ENCODE results near the gene TMEM147. TPM values are rescaled to one million over a fixed set of nuclear protein-coding genes. Genes with fewer than 3 reads are reported as not detected.
A peak's percentile ranks its signal among the peaks of the same experiment; 100 is the strongest.

Gene TMEM147
- polyA plus RNA-seq, 2 of the 4 experiments (the other 2 are of a cell fraction): 282 to 335 TPM

GRCh38 chr19:35556025-35556590 lies 10.7 kb downstream of the TMEM147 start (continued):
- TF ChIP-seq POLR2AphosphoS2 (conservative IDR thresholded peaks at IDR 0.05; ENCODE audit: low read length) (no peak), MAZ (IDR thresholded peaks at IDR 0.05; ENCODE audit: borderline replicate concordance, low read depth, low read length) (no peak), FOSL2 (IDR thresholded peaks at IDR 0.05) (no peak), FOSL2 (CRISPR knock-in tag; IDR thresholded peaks at IDR 0.05) (no peak), E2F6 (IDR thresholded peaks at IDR 0.05; ENCODE audit: borderline replicate concordance, low read depth) (no peak), NPAS2 (CRISPR knock-in tag; IDR thresholded peaks at IDR 0.05; ENCODE audit: borderline replicate concordance) (no peak; the same call in 1 of the 2 replicates)

GRCh38 chr19:35556846-35557538 lies 11.6 kb downstream of the TMEM147 start:
- DNase-seq (ENCODE audit: low read depth in 1 of 2, low spot score in 1 of 2) (no peak), FAIRE-seq (no peak), ATAC-seq (no peak)
- H3K4me2 ChIP-seq: peak overlapping the region; percentile 83
- TF ChIP-seq ZFP36 (IDR thresholded peaks at IDR 0.05; ENCODE audit: borderline replicate concordance, partially characterized antibody): peak; percentile 5
- no peak for TF ChIP-seq MAFK (IDR thresholded peaks at IDR 0.05; ENCODE audit: partially characterized antibody)
- H3K27ac ChIP-seq: no peak overlapping the region
- H3K4me3 ChIP-seq: no peak overlapping the region; the same call in 2 of the 3 replicates
- POLR2A ChIA-PET: interaction anchor here (0.6 to 1.8 kb wide), 7 partner anchors 9 to 217 kb away, joined by 3 to 7 read pairs (median 4); partner anchors contain the start of gene COX6B1
- WGBS (ENCODE audit: missing lambda C conversion rate): 92% methylated on average over 16 of the region's 16 CpGs
- CTCF ChIA-PET: interaction anchor here (0.5 to 6.9 kb wide), 41 partner anchors 8 to 513 kb away, joined by 3 to 80 read pairs (median 6); partner anchors contain the start of genes HAUS5 and PMIS2
- H3K4me1 ChIP-seq: 0 out of 3 replicates have a peak, but pooled peaks cover 6% of the 10 kb centered on the region
- H3K9me3 ChIP-seq: no peaks in the 10 kb centered on the region

GRCh38 chr19:35557539-35558399 lies 12.3 kb downstream of the TMEM147 start:
- POLR2A ChIA-PET: interaction anchor here (0.6 to 1.8 kb wide), 8 partner anchors 10 to 216 kb away, joined by 3 to 7 read pairs (median 4); partner anchors contain the start of gene COX6B1
- WGBS (ENCODE audit: missing lambda C conversion rate): 30% methylated on average over 40 of the region's 60 CpGs
- peak overlapping the region; percentile 83 for H3K4me2 ChIP-seq
- 0 out of 3 replicates have a peak, but pooled peaks cover 6% of the 10 kb centered on the region for H3K4me1 ChIP-seq
- H3K27ac ChIP-seq: peak overlapping the region in 1 of 2 experiments; percentile 62; a peak in 3 of 6 replicates
- ATAC-seq: peak; percentile 42 to 81
- no peaks in the 10 kb centered on the region for H3K9me3 ChIP-seq
- no peak for FAIRE-seq
- TF ChIP-seq RCOR1 (IDR thresholded peaks at IDR 0.05; ENCODE audit: low read depth, low read length) (no peak), MAX (IDR thresholded peaks at IDR 0.05) (no peak; the same call in 1 of the 2 replicates), KDM1A (IDR thresholded peaks at IDR 0.05; ENCODE audit: low read depth) (no peak), BCL3 (IDR thresholded peaks at IDR 0.05) (no peak), HES2 (IDR thresholded peaks at IDR 0.05) (no peak)
- peak overlapping the region; percentile 51 for H3K4me3 ChIP-seq
- CTCF ChIA-PET: interaction anchor here (0.7 to 6.9 kb wide), 18 partner anchors 10 to 262 kb away, joined by 3 to 80 read pairs (median 6); no protein-coding TSS in a partner anchor
- peak; percentile 83 to 89 for DNase-seq (ENCODE audit: low read depth in 1 of 2, low spot score in 1 of 2)
